Left lung (tissue), 10 donors: ENCODE measurements around the gene SENP6. TPM values are rescaled to one million over a fixed set of nuclear protein-coding genes. Genes with fewer than 3 reads are reported as not detected.

Experiments used
- ATAC-seq: fragments of 200-7000 bp; cut with Tn5 transposase; one replicate; pipeline ENCODE4 v1.9.1; 2020; ENCODE audit warnings: moderate library complexity
- DNase-seq, 4 donors: peaks; one replicate each; pipeline ENCODE4 v3.0.0-alpha.2; 2013 to 2020
- H3K27ac ChIP-seq, 2 donors: fragments of 200-600 bp; sonication (generic) in 1 of 2; one replicate each; pipeline versions ENCODE4 v1.5.0 to v1.8.0; 2020 to 2021
- H3K27me3 ChIP-seq, 2 donors: fragments of 200-600 bp; sonication (generic) in 1 of 2; one replicate each; pipeline versions ENCODE4 v1.5.0 to v1.8.0; 2020 to 2021
- H3K36me3 ChIP-seq, 2 donors: fragments of 200-600 bp; sonication (generic) in 1 of 2; one replicate each; pipeline versions ENCODE4 v1.5.0 to v1.8.0; 2020 to 2021
- H3K4me1 ChIP-seq, 2 donors: fragments of 200-600 bp; one replicate each; pipeline ENCODE4 v1.8.0; 2021
- H3K4me3 ChIP-seq, 2 donors: fragments of 200-600 bp; sonication (generic) in 1 of 2; one replicate each; pipeline versions ENCODE4 v1.5.0 to v1.8.0; 2020 to 2021; ENCODE audit warnings: mild to moderate bottlenecking in 1 of 2
- H3K9me3 ChIP-seq, 2 donors: fragments of 200-600 bp; sonication (generic) in 1 of 2; one replicate each; pipeline versions ENCODE4 v1.5.0 to v1.8.0; 2020 to 2021
- intact Hi-C, 2 donors: fragments of 100-400 bp; cut with DNase I; formaldehyde crosslinking; loops; one replicate each; pipeline versions ENCODE4 v1.11.2 to v1.14.2; 2022
- polyA plus RNA-seq, 6 donors: library from polyadenylated mRNA; unstranded; fragments of 120-200 nt; gene quantifications; one replicate each; pipeline ENCODE4 v1.2.1, GENCODE V29; 2013; ENCODE audit not compliant: insufficient read length in 6 of 6
- total RNA-seq, 2 donors: library from RNA; stranded (reverse); fragmentation: NEBNext Ultra II Directional; extraction: Animal tissue kit (Norgen Biotek cat#: 25700); gene quantifications; one replicate each; pipeline ENCODE4 v1.2.1, GENCODE V29; 2021
- TF ChIP-seq, protein P1 (sequence below), 2 donors: fragments of 200-600 bp; sonication (generic) in 1 of 2; IDR thresholded peaks; one replicate each; pipeline versions ENCODE4 v1.5.0 to v1.8.0; 2021; ENCODE audit warnings: antibody characterized with exemption in 2 of 2
- donor health status: DM: no; HTN: yes; CAD: no.
- donor health status: DM: no; HTN: no; CAD: no.

Gene SENP6
- total and polyA plus RNA-seq, 8 donors = 72.8 to 185 (median 163) TPM

DNA sequence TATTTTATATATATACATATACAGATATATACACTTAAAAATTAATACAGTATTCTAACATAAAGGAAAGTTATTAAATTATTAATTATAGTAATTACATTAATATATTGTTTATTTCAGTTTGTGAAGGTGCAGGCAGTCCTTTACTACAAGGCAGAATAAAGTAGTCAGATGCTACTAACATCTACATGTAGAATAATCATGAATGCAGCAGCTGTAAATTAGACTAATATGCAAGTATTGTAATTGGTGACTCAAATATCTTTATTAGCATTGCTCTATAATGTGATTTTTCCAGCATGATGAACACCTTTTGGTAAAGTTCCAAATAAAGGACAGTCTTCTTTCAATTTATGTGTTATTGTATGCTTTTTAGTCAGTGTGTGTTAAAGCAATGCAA, 164.7 kb downstream of the SENP6 start:
- intact Hi-C loops = no loop called here
- TF ChIP-seq, protein P1, sequence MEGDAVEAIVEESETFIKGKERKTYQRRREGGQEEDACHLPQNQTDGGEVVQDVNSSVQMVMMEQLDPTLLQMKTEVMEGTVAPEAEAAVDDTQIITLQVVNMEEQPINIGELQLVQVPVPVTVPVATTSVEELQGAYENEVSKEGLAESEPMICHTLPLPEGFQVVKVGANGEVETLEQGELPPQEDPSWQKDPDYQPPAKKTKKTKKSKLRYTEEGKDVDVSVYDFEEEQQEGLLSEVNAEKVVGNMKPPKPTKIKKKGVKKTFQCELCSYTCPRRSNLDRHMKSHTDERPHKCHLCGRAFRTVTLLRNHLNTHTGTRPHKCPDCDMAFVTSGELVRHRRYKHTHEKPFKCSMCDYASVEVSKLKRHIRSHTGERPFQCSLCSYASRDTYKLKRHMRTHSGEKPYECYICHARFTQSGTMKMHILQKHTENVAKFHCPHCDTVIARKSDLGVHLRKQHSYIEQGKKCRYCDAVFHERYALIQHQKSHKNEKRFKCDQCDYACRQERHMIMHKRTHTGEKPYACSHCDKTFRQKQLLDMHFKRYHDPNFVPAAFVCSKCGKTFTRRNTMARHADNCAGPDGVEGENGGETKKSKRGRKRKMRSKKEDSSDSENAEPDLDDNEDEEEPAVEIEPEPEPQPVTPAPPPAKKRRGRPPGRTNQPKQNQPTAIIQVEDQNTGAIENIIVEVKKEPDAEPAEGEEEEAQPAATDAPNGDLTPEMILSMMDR (IDR thresholded peaks at IDR 0.05) = no peak
- no peaks in the 10 kb centered on the region for H3K36me3 ChIP-seq
- no peak overlapping the region for H3K4me3 ChIP-seq
- H3K27me3 ChIP-seq = no peaks in the 10 kb centered on the region
- no peak overlapping the region for H3K27ac ChIP-seq
- no peaks in the 10 kb centered on the region for H3K4me1 ChIP-seq
- no peaks in the 10 kb centered on the region for H3K9me3 ChIP-seq
- ATAC-seq (no peak), DNase-seq (no peak)

Other genes starting within 250 kb of the SENP6 start
- gene FILIP1, start 108.1 kb upstream of the SENP6 start, total RNA-seq = 10 to 100 TPM; 14.4 to 25.7 TPM
- gene FILIP1, start 108.1 kb upstream of the SENP6 start, polyA plus RNA-seq = 10 to 100 TPM; 26.0 to 45.2 (median 35.3) TPM
- gene MYO6, start 147.4 kb downstream of the SENP6 start, total RNA-seq = 100 to 1,000 TPM in 1 of 2 donors, 10 to 100 TPM in 1; 55.6 to 105 TPM
- gene MYO6, start 147.4 kb downstream of the SENP6 start, polyA plus RNA-seq = 10 to 100 TPM; 29.0 to 32.7 (median 30.7) TPM